ENCODE results near the gene DOK5. TPM values are rescaled to one million over a fixed set of nuclear protein-coding genes. Genes with fewer than 3 reads are reported as not detected.

DOK5 gene
- total and polyA plus RNA-seq, 2 donors (not counting 3 experiments of a cell fraction or from before 2014, with no cell fraction given): 3.5 to 14.2 TPM

- CTCF ChIA-PET: no interaction called here
- Histone ChIP-seq H3K79me2 (ENCODE audit: control insufficient read depth, insufficient read depth, low read length) (no peaks in the 10 kb centered on the region), H3K4me2 (ENCODE audit: insufficient read depth, low read length) (no peak overlapping the region), H3K4me1 (ENCODE audit: control insufficient read depth, extremely low read depth, insufficient read depth, low read length) (no peaks in the 10 kb centered on the region), H3K27me3 (ENCODE audit: control insufficient read depth in 2 of 2, insufficient read depth in 2 of 2, low read length in 2 of 2) (no peaks in the 10 kb centered on the region), H4K20me1 (replicated peaks; ENCODE audit: control insufficient read depth, extremely low read depth, insufficient read depth, low read length) (no peaks in the 10 kb centered on the region), H3K9me3 (replicated peaks; ENCODE audit: control insufficient read depth, insufficient read depth, low read length) (no peaks in the 10 kb centered on the region), H3K4me3 (replicated peaks in 1 of 3; ENCODE audit: insufficient read depth in 1 of 3, low read depth in 1 of 3, low read length in 3 of 3) (no peak overlapping the region), H3K27ac (ENCODE audit: insufficient read depth, low read depth, low read length) (no peak overlapping the region), H2AFZ (ENCODE audit: low read depth, low read length) (no peak overlapping the region), H3K36me3 (ENCODE audit: control insufficient read depth in 2 of 2, extremely low read depth in 1 of 2, insufficient read depth in 2 of 2, low read length in 2 of 2) (no peaks in the 10 kb centered on the region), H3K9ac (replicated peaks; ENCODE audit: extremely low read depth, insufficient read depth, low read length) (no peak overlapping the region), H3K9me1 (replicated peaks; ENCODE audit: control insufficient read depth, extremely low read depth, insufficient read depth, low read length) (peaks cover 2% of the 10 kb centered on the region)
- intact Hi-C loops (cut with micrococcal nuclease) (no loop called here), dilution Hi-C loops (cut with MboI; ENCODE audit: extremely low pct_ligation_motif_present, low sequenced_read_pairs) (no loop called here)
- FAIRE-seq: no peak
- no peak for DNase-seq (ENCODE audit: low read depth, low spot score)
- POLR2A ChIA-PET: no interaction called here
- TF ChIP-seq JUN (IDR thresholded peaks at IDR 0.05; ENCODE audit: borderline replicate concordance, insufficient read depth, insufficient read length, low read depth) (no peak), EZH2 (IDR thresholded peaks at IDR 0.05; ENCODE audit: borderline replicate concordance, low read depth, low read length, severe bottlenecking) (no peak), POLR2AphosphoS5 (IDR thresholded peaks at IDR 0.05; ENCODE audit: insufficient read depth, low read depth, low read length) (no peak), MYC (IDR thresholded peaks at IDR 0.05; ENCODE audit: low read depth, low read length) (no peak), FOS (IDR thresholded peaks at IDR 0.05; ENCODE audit: borderline replicate concordance, insufficient read depth, low read length) (no peak), GATA2 (IDR thresholded peaks at IDR 0.05; ENCODE audit: insufficient read depth, insufficient read length, low read depth, low read length) (no peak), POLR2A (IDR thresholded peaks at IDR 0.05; ENCODE audit: low read depth, low read length) (no peak)
- TF ChIP-seq, protein P1, sequence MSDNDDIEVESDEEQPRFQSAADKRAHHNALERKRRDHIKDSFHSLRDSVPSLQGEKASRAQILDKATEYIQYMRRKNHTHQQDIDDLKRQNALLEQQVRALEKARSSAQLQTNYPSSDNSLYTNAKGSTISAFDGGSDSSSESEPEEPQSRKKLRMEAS (IDR thresholded peaks at IDR 0.05; ENCODE audit: insufficient read depth, insufficient read length): no peak
- TF ChIP-seq, protein P2, sequence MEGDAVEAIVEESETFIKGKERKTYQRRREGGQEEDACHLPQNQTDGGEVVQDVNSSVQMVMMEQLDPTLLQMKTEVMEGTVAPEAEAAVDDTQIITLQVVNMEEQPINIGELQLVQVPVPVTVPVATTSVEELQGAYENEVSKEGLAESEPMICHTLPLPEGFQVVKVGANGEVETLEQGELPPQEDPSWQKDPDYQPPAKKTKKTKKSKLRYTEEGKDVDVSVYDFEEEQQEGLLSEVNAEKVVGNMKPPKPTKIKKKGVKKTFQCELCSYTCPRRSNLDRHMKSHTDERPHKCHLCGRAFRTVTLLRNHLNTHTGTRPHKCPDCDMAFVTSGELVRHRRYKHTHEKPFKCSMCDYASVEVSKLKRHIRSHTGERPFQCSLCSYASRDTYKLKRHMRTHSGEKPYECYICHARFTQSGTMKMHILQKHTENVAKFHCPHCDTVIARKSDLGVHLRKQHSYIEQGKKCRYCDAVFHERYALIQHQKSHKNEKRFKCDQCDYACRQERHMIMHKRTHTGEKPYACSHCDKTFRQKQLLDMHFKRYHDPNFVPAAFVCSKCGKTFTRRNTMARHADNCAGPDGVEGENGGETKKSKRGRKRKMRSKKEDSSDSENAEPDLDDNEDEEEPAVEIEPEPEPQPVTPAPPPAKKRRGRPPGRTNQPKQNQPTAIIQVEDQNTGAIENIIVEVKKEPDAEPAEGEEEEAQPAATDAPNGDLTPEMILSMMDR (IDR thresholded peaks at IDR 0.05; ENCODE audit: extremely low read depth in 1 of 2, insufficient read depth in 1 of 2, low read depth in 1 of 2, low read length in 2 of 2): no peak
- BruUV-seq (replicated peaks): no TSS peak
Measured at GRCh38 chr20:54434196-54434595, 41.2 kb upstream of the DOK5 start.
